Raji (cell line): ENCODE data around the gene OXCT2.

ENCODE experiments used
- POLR2A ChIP-seq: IDR thresholded peaks from 2 replicates; pipeline ENCODE4 v1.6.1; 2011; ENCODE audit warnings: low read depth, low read length, control low read depth; ENCODE audit not compliant: insufficient read depth

Gene OXCT2

DNA sequence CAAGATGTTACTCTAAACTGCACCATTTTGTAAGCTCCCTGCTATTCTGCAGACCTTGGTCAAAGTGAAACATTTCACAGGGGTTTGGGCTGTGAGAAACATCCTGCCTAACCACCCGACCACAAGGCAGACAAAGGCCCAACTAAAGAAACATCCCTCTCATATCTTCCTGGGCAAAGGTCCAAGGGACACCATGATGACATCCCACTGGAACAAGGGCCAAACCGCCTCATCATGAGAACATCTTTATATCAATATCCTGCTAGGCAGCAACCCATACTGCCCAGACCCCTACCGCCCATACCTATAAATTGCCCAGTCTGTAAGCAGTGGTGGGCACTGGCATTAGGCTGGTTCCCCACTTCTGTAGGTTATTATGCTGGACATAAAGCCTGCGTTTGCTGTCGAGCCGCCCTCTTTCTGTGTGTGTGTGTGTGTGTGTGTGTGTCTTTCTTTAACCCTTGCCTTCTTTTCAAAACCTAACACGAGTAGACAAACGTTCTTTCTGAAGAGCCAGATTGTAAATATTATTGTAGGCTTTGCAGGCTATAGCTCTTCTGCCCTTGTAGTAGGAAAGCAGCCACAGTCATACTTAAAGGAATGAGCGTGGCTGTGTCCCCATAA, 33.5 kb downstream of the OXCT2 start:
- TF ChIP-seq POLR2A: no peak

DNA sequence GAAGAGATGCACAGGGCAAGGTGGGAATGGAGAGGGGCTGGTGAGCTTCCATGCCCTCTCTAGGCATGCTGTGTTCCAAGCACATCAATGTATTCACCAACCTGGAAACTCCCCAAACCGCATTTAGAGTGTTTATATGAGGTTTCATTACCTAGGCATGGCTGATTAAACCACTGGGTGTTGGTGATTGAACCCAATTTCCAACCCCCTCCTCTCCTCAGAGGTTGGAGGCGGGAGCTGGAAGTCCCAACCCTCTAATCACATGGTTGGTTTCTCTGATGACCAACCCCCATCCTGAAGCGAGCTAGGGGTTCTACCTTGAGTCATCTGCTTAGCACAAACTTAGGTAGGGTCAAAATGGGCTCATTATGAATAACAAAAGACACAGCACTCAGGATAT, 35.4 kb downstream of the OXCT2 start:
- no peak for TF ChIP-seq POLR2A

DNA sequence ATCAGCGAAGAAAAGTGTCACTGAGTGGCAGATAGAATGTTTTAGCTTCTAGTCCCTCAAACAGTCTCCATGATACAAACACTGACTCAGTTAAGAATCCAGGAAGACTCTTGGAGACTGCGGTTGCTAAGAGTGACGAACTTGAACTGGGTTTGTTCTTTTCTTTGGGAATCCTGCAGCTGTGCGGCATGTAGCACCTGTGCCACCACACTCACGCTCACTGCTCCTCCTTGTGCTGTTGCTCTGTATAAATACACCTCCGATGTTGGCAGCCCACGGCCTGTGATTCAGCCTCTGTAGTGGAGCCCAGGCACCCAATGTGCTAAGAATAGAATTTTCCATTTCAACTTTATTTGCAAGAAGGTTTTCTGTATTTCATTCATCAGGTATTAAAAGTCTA, 38.0 kb downstream of the OXCT2 start:
- TF ChIP-seq POLR2A: no peak

DNA sequence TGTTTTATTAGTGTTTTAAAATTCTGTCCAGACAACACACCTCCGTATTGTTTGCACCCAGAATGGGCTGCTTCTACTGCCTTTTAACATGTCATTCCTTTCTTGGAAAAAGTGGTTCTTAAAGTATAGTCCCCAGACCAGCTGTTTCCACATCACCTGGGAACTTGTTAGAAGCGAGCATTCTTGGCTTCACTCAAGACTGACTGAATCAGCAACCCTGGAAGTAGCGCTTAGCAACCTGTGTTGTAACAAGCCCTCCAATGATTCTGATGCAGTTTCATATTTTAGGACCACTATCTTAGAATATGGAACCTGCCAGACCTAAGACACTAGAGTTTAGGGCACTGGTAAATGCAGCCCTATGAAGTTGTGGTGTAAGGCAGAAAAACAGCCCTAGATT, 38.4 kb downstream of the OXCT2 start:
- no peak for TF ChIP-seq POLR2A

GRCh38 chr1:39729842-39730241, 41.3 kb downstream of the OXCT2 start:
- TF ChIP-seq POLR2A: no peak

- TF ChIP-seq POLR2A: no peak
Observed at GRCh38 chr1:39729030-39729429, 42.1 kb downstream of the OXCT2 start.

- no peak for TF ChIP-seq POLR2A
Observed at GRCh38 chr1:39727932-39728317, 43.2 kb downstream of the OXCT2 start.

GRCh38 chr1:39727221-39727931, 43.8 kb downstream of the OXCT2 start:
- no peak for TF ChIP-seq POLR2A

DNA sequence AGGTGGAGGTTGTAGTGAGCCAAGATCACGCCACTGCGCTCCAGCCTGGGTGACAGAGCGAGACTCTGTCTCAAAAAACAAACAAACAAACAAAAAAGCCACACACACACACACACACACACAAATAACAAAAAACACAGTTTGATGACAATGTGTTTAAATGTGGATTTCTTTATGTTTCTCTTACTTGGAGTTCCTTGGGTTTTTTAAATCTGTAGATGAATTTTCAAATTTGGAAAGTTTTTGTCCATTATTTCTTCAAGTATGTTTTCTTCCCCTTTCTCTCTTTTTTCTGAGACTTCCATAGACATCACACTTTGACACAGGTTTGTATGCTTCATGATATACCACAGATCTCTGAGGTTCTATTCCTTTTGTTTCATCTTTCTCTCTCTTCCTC, 44.5 kb downstream of the OXCT2 start:
- no peak for TF ChIP-seq POLR2A

GRCh38 chr1:39722495-39722894, 48.7 kb downstream of the OXCT2 start:
- TF ChIP-seq POLR2A: no peak

- no peak for TF ChIP-seq POLR2A
Observed at GRCh38 chr1:39721664-39722063, 49.5 kb downstream of the OXCT2 start.

GRCh38 chr1:39720094-39720999, 50.8 kb downstream of the OXCT2 start:
- no peak for TF ChIP-seq POLR2A
